ENCODE measurements around the gene AUNIP.

The AUNIP gene

GRCh38 chr1:25787760-25788166, 71.5 kb downstream of the AUNIP start:
- no peak for DNase-seq
- TF ChIP-seq POLR2A (IDR thresholded peaks at IDR 0.05; ENCODE audit: low read length), result no peak
- TF ChIP-seq GATA1 (IDR thresholded peaks at IDR 0.05; ENCODE audit: low read depth, low read length), result no peak

- TF ChIP-seq POLR2A (IDR thresholded peaks at IDR 0.05; ENCODE audit: low read length) (no peak), GATA1 (IDR thresholded peaks at IDR 0.05; ENCODE audit: low read depth, low read length) (no peak)
- DNase-seq, result no peak
Observed at GRCh38 chr1:25786887-25787759, 72.1 kb downstream of the AUNIP start.

GRCh38 chr1:25785333-25786067, 73.8 kb downstream of the AUNIP start:
- no peak for DNase-seq
- TF ChIP-seq GATA1 (IDR thresholded peaks at IDR 0.05; ENCODE audit: low read depth, low read length) (no peak), POLR2A (IDR thresholded peaks at IDR 0.05; ENCODE audit: low read length) (no peak)

- TF ChIP-seq POLR2A (IDR thresholded peaks at IDR 0.05; ENCODE audit: low read length) (no peak), GATA1 (IDR thresholded peaks at IDR 0.05; ENCODE audit: low read depth, low read length) (no peak)
- DNase-seq, result no peak
Observed at GRCh38 chr1:25784575-25785051, 74.6 kb downstream of the AUNIP start.
